Tongue (tissue), 2 donors: Measurements from ENCODE around the gene CYLC1. TPM values are rescaled to one million over a fixed set of nuclear protein-coding genes. Genes with fewer than 3 reads are reported as not detected.

Experiments
- DNase-seq: peaks from one replicate; pipeline ENCODE4 v3.0.0-alpha.2; 2015
- total RNA-seq: library from RNA; depleted of rRNA; stranded (reverse); fragments of >200 nt; gene quantifications from one replicate; pipeline ENCODE4 v1.2.3, GENCODE V29; 2014

Gene CYLC1, protein sequence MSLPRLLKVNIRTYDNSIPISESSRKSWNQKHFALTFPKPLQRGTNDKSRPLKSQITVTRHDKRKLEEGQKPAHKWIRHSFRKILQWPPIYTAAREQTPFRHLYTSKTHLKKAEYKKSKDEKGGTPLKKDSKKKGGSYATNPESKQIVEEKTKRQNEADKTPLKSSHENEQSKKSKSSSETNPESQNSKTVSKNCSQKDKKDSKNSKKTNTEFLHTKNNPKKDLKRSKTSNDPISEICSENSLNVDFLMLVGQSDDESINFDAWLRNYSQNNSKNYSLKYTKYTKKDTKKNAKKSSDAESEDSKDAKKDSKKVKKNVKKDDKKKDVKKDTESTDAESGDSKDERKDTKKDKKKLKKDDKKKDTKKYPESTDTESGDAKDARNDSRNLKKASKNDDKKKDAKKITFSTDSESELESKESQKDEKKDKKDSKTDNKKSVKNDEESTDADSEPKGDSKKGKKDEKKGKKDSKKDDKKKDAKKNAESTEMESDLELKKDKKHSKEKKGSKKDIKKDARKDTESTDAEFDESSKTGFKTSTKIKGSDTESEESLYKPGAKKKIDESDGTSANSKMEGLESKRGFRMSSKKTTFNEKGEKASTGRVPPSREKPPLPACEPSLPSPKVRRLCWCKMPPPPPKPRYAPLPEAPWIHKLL
- not detected for total RNA-seq

DNA sequence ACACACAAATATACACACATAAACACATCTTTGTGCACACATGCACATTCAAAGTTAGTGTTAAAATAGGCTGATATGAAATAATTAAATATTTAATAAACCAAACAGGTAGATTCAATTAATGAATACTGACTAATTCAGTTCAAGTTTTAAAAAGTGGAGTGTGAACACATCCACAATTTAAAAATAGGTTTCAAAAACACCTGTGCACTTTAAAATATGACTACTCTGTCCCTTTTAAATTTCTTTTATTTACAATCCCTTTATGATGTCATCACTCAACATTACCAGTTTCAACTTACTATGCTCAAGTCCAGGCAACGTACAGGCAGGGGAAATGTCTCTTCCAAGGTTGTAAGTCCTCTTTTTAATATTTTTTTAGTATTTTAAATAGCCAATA lies at the start of gene CYLC1:
CYLC1 (plus strand) TSS at position 301 of the 400 bp plus-strand sequence; CDS start at position 338, 37 bp downstream.
- DNase-seq: no peak

DNA sequence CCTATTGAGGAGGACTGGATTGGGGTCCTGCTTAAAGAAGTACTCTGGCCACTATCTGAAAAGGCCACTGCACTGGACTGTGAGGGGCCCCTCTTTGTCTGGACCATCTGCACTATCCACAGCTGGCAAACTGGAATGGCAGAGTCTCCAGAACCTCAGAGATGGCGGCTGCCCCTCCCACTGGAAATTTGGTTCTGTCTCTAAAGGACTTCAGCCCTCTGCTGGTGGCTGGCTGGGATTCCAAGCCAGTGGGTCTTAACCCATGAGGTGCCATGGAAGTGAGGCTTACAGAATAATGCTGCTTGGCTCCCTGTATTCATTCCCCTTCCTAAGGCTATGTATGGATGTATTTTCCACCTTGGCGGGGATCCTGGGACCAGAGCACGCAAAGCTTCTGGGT lies 41.6 kb upstream of the CYLC1 start:
- no peak for DNase-seq

DNA sequence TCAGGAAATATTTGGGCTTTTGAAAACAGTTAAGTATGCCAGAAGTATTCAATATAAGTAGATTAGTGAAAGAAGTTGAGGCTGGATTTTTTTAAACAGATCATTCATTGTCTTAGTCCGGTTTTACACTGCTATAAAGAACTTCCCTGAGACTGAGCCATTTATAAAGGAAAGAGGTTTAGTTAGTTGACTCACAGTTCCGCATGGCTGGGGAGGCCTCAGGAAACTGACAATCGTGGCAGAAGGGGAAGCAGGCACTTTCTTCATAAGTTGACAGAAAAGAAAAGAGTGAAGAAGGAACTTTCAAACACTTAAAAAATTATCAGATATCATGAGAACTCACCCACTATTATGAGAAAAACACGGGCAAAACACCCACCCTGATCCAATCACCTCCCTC lies 31.1 kb upstream of the CYLC1 start:
- DNase-seq: no peak

DNA sequence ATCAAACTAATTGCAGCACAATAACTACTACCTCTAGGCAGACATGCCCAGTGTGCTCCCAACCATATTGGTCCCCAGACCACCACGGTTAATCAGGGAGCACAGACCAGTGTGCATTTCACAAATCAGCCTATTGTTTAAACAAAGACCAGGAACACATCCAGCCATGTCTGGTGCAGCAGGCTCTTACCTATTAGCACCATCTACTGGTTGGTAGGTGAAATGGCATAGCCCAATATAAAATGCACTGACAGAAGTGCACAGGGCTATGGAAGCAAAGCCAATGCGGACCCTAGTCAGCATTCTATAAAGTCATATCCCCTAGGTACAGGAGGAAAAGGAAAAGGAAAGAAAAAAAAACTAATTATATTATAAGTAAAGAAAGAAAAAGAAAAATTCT lies 15.5 kb upstream of the CYLC1 start:
- DNase-seq: peak; percentile 1

DNA sequence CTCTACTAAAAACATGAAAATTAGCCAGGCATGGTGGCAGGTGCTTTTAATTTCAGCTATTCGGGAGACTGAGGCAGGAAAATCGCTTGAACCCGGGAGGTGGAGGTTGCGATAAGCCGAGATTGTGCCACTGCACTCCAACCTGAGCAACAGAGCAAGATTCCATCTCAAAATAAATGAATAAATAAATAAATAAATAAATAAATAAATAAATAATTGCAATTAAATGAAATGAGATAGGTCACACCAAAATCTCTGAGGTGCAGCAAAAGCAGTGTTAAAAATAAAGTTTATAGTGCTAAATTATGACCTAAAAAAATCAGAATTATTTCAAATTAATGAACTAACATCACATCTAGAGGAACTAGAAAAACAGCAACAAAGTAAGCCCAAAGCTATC lies 13.6 kb upstream of the CYLC1 start:
- no peak for DNase-seq

DNA sequence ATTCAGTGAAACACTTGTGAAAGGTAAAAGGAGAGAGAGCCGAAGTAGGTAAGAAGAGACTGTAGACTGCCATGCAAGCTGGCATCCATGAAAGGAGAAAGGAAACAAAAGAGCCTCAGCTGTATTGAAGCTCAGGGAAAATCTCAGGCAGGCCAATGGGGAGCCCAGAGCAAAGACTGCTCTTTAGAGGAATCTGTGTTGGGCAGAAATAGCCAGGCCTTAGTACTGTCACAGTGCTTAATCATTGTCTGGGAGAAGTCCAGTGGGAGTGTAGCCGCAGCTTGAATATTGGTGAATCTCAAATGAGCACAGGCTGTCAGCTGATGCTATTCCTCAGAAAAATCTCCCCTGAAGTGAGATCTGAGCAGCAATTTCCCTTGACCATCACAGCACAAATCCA lies 27.6 kb downstream of the CYLC1 start:
- DNase-seq: no peak

DNA sequence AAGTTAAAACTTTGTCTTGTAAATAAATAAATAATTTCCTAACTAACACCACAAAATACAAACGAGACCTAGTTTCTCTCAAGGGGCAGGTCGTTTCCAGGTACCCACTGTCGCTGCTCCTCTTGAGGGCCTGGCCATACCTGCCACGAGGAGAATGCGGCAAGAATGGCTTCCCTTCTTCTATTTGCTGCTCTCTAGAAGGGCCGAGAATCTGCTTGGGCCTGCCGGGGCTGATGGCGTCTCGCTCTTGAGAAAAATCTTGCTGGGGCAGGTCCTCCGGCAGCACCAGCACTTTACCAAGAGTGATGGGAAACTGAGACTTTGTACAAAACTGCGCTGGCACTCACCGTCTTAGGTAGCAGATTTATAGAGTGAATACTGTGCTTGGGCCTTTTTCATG lies 31.5 kb downstream of the CYLC1 start:
- no peak for DNase-seq

DNA sequence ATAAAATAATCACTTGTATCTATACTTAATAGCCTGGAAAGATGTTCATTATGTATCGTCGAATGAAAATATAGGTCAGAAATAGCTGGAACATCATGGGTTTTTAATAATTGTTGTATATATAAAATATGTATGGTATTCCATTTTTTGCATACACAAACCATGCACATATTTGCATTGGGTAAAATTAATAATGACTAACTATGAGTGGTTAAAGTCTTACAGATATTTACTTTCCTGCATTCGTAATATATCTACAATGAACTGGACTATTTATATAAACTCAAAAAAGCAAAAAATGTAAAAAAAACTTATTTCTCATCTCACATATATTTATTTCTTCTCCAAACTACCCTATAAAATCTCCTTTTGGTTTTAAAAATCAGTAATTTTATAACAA lies 46.0 kb downstream of the CYLC1 start:
- DNase-seq: no peak

DNA sequence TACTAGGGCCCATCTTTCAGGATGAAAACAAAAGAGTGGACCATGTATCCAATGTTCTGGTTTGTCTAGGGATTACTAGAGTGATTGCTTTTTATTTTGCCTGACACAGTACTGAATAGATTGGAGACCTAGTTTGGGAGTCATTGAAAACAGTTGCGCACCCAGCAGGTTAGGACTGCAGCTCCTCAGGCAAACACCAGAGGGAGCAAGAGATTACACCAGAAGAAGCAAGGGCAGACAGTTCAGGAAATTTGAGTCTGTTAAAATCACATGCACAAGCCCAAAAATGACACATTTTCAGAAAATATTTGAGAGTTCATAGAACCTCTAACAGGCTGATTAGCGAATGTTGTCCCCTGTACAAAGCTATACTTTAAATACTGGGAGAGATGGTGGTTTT lies 55.6 kb downstream of the CYLC1 start:
- DNase-seq: no peak

DNA sequence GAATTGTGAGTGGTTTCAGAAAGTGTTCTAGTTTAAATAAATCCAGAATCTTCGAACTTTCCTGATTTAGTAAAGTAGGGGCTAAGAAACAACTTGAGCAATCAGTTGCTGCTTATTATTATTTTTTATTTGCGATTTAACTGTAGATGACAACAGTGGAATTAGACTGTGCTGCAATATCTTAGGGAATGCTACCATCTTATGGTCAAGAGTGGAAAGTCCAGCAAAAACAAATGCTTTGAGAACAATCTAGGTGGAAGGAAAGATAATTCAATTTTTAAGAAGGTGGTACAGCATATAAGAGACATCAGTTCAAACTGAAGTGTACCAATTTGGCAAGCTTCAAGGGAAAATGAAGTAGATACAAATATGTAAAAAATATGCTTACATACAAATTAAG lies 73.3 kb downstream of the CYLC1 start:
- DNase-seq: no peak
